Activated naive CD4-positive, alpha-beta T cell treated with anti-CD3 and anti-CD28 coated beads for 36 hours (primary cell): ENCODE measurements around the gene KLHL6. TPM values are rescaled to one million over a fixed set of nuclear protein-coding genes. Genes with fewer than 3 reads are reported as not detected.
"Not testable (repeated sequence)": the region's sequence is repeated elsewhere in the genome, so short reads cannot be mapped to it uniquely, and the experiment has no call there.

Experiments
- CTCF ChIA-PET: fragments of 350-600 bp; sonication (Branson Sonifier 250); formaldehyde crosslinking; loops from one replicate; lab custom pipeline; 2021; ENCODE audit warnings: antibody characterized with exemption; lab: Charles Lee
- DNase-seq: peaks from one replicate; pipeline ENCODE4 v3.0.0-alpha.2; 2020
- H3K27ac Mint-ChIP-seq: one replicate; pipeline ENCODE4 v1.8.0; 2021; ENCODE audit warnings: mild to moderate bottlenecking, mixed read lengths
- H3K27me3 Mint-ChIP-seq: one replicate; pipeline ENCODE4 v1.8.0; 2021; ENCODE audit warnings: low read depth, mixed read lengths
- H3K36me3 Mint-ChIP-seq: one replicate; pipeline ENCODE4 v1.8.0; 2021; ENCODE audit warnings: low read depth, mixed read lengths
- H3K4me1 Mint-ChIP-seq: one replicate; pipeline ENCODE4 v1.8.0; 2021; ENCODE audit warnings: low read depth, mixed read lengths
- H3K4me3 Mint-ChIP-seq: one replicate; pipeline ENCODE4 v1.8.0; 2021; ENCODE audit warnings: mild to moderate bottlenecking, moderate library complexity, mixed read lengths
- H3K9me3 Mint-ChIP-seq: one replicate; pipeline ENCODE4 v1.8.0; 2021; ENCODE audit warnings: mixed read lengths
- intact Hi-C: fragments of 100-400 bp; cut with micrococcal nuclease; formaldehyde crosslinking; loops from one replicate; pipeline ENCODE4 v1.15.1; 2023
- total RNA-seq, 2 experiments: library from RNA; stranded (reverse); gene quantifications; one replicate each; pipeline ENCODE4 v1.2.3, GENCODE V29; 2021

KLHL6 gene
- total RNA-seq, 2 experiments from 2014 or later, result 82.3 to 82.4 TPM

- peaks cover 43% of the 10 kb centered on the region for H3K36me3 Mint-ChIP-seq
- peaks cover 66% of the 10 kb centered on the region for H3K4me1 Mint-ChIP-seq
- intact Hi-C loops, result loop anchor here (2.0 kb wide), 1 partner anchor 14 kb away; no protein-coding TSS in a partner anchor
- DNase-seq, result peak; percentile 81
- CTCF ChIA-PET, result interaction anchor here (0.7 to 1.2 kb wide), 4 partner anchors 9 to 116 kb away, joined by 3 to 7 read pairs (median 5); no protein-coding TSS in a partner anchor
- no peaks in the 10 kb centered on the region for H3K9me3 Mint-ChIP-seq
- H3K27me3 Mint-ChIP-seq, result no peaks in the 10 kb centered on the region
- peak overlapping the region; percentile 19 for H3K4me3 Mint-ChIP-seq
- peak overlapping the region; percentile 64 for H3K27ac Mint-ChIP-seq
Measured at GRCh38 chr3:183513046-183513706, 42.3 kb downstream of the KLHL6 start.

- H3K9me3 Mint-ChIP-seq, H3K27me3 Mint-ChIP-seq, DNase-seq, H3K4me3 Mint-ChIP-seq, CTCF ChIA-PET: not testable (repeated sequence)
- Mint-ChIP-seq H3K27ac (peak overlapping the region; percentile 26), H3K36me3 (peaks cover 47% of the 10 kb centered on the region), H3K4me1 (peaks cover 59% of the 10 kb centered on the region)
- intact Hi-C loops, result loop anchor here (2.0 kb wide), 1 partner anchor 15 kb away; no protein-coding TSS in a partner anchor
Measured at GRCh38 chr3:183511286-183512131, 44.0 kb downstream of the KLHL6 start.

GRCh38 chr3:183508821-183509220 lies 46.7 kb downstream of the KLHL6 start:
- Mint-ChIP-seq H3K27ac (no peak overlapping the region), H3K4me3 (no peak overlapping the region), H3K36me3 (peaks cover 47% of the 10 kb centered on the region), H3K4me1 (peaks cover 47% of the 10 kb centered on the region), H3K9me3 (peaks cover 5% of the 10 kb centered on the region), H3K27me3 (no peaks in the 10 kb centered on the region)
- DNase-seq, result no peak
- intact Hi-C loops, result no loop called here
- CTCF ChIA-PET, result interaction anchor here (0.8 kb wide), 1 partner anchor 9 kb away, joined by 3 read pairs; no protein-coding TSS in a partner anchor

DNA sequence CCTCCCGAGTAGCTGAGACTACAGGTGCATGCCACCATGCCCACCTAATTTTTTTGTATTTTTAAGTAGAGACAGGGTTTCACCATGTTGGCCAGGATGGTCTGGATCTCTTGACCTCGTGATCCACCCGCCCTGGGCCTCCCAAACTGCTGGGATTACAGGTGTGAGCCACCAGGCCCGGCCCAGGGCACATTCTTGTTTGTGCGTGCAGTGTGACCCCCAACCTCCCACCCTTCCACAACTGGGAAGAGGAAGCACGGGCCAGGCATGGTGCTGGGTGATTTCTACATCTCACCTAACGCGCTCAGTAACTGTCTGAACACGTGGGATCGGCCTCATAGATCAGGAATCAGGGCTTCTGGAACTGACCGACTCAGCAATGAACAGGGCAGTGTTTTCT lies 48.0 kb downstream of the KLHL6 start:
- H3K27ac Mint-ChIP-seq, result no peak overlapping the region
- CTCF ChIA-PET, result no interaction called here

GRCh38 chr3:183506674-183507320 lies 48.7 kb downstream of the KLHL6 start:
- peaks cover 50% of the 10 kb centered on the region for H3K36me3 Mint-ChIP-seq
- no peak for DNase-seq

More for the DNA sequence above, 48.0 kb downstream of the KLHL6 start:
- no peaks in the 10 kb centered on the region for H3K27me3 Mint-ChIP-seq
- H3K4me3 Mint-ChIP-seq, result no peak overlapping the region
- peaks cover 50% of the 10 kb centered on the region for H3K36me3 Mint-ChIP-seq
- intact Hi-C loops, result no loop called here
- DNase-seq, result no peak
- H3K9me3 Mint-ChIP-seq, result peaks cover 5% of the 10 kb centered on the region
- peaks cover 39% of the 10 kb centered on the region for H3K4me1 Mint-ChIP-seq

DNA sequence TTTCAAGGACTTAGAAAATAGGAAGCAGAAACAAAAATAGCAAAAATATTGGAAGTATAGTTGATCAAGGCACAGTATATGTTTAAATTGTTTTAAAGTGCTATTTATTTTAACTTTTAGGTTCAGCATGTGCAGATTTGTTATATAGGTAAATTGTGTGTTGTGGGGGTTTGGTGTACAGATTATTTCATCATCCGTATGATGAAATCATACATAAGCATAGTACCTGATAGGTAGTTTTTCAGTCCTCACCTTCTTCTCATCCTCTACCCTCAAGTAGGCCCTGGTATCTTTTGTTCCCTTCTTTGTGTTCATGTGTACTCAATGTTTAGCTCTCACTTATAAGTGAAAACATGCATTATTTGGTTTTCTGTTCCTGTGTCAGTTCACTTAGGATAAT lies 50.9 kb downstream of the KLHL6 start:
- CTCF ChIA-PET, result interaction anchor here (1.1 kb wide), 1 partner anchor 9 kb away, joined by 3 read pairs; no protein-coding TSS in a partner anchor
- Mint-ChIP-seq H3K27ac (no peak overlapping the region), H3K36me3 (peaks cover 61% of the 10 kb centered on the region), H3K9me3 (peaks cover 5% of the 10 kb centered on the region), H3K27me3 (no peaks in the 10 kb centered on the region), H3K4me1 (peaks cover 27% of the 10 kb centered on the region), H3K4me3 (no peak overlapping the region)
- intact Hi-C loops, result no loop called here
- DNase-seq, result no peak

More at GRCh38 chr3:183506674-183507320, 48.7 kb downstream of the KLHL6 start:
- H3K27me3 Mint-ChIP-seq, result no peaks in the 10 kb centered on the region
- CTCF ChIA-PET, result no interaction called here
- peaks cover 5% of the 10 kb centered on the region for H3K9me3 Mint-ChIP-seq
- peak overlapping the region; percentile 82 for H3K27ac Mint-ChIP-seq
- H3K4me3 Mint-ChIP-seq, result no peak overlapping the region
- H3K4me1 Mint-ChIP-seq, result peaks cover 39% of the 10 kb centered on the region
- intact Hi-C loops, result no loop called here

DNA sequence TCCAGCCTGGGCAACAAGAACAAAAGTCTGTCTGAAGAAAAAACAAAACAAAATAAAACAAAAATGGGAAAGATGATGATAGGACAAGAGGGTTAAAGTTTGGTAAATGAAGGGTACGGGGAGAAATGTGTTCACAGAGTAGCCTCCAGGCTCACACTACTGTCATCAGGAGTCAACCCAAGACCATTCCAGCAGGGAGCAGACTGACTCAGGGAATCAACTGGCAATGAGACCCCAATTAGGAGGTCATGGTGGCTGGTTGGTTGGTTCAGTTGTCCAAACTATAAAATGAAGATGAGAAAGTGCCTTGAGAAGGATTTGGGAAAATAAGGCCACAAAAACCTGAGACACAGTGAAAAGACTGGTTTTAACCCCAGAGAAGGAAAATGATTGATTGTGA lies 51.8 kb downstream of the KLHL6 start:
- Mint-ChIP-seq H3K9me3 (peaks cover 5% of the 10 kb centered on the region), H3K27ac (no peak overlapping the region), H3K36me3 (peaks cover 59% of the 10 kb centered on the region), H3K4me3 (no peak overlapping the region), H3K4me1 (peaks cover 22% of the 10 kb centered on the region), H3K27me3 (no peaks in the 10 kb centered on the region)
- DNase-seq, result no peak
- intact Hi-C loops, result no loop called here
- CTCF ChIA-PET, result interaction anchor here (1.1 kb wide), 1 partner anchor 10 kb away, joined by 3 read pairs; no protein-coding TSS in a partner anchor

DNA sequence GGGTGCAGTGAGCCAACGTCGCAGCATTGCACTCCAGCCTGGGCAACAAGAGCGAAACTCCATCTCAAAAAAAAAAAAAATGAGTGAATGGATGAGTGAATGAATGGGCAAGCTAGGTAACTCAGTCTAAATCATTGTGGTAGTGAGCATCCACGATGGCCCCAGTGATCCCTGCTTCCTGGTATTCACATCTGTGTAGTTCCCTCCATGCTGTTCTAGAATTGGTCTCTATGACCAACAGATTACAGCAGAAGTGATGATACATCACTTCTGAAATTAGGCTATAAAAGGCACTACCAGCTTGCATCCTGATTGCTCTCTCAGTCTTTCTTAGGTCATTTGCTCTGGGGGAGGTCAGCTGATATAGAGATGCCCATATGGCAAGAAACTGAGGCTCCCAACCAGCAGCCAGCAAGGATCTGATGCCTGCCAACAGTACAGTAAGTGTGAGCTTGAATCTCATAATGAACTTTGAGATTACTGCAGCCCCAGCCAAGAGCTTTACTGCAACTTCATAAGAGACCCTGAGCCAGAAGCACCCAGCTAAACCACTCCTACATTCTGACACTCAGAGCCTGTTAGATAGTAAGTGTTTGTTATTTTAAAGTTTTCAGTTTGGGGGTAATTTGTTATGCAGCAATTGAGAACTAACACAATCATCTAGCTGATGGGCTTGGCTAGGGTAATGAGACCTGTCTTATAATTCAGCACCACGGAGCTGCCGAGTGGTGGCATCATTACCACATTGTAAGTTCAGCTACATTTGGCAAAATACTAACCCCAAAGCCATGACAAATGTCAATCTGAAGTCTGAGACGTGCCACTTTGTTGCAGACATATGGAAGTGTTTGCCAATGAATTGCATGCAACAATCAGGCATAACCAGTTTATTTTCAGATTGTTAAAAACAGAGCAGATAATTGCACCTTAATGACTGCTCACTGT lies 53.0 kb downstream of the KLHL6 start:
- CTCF ChIA-PET, result interaction anchor here (0.6 to 1.8 kb wide), 3 partner anchors 23 to 684 kb away, joined by 4 to 6 read pairs (median 4); no protein-coding TSS in a partner anchor

GRCh38 chr3:183500981-183501704 lies 54.4 kb downstream of the KLHL6 start:
- no peak overlapping the region for H3K4me3 Mint-ChIP-seq
- no peaks in the 10 kb centered on the region for H3K9me3 Mint-ChIP-seq
- no peak for DNase-seq
- intact Hi-C loops, result no loop called here
- CTCF ChIA-PET, result interaction anchor here (1.8 kb wide), 1 partner anchor 22 kb away, joined by 6 read pairs; no protein-coding TSS in a partner anchor
- peak overlapping the region; percentile 35 for H3K27ac Mint-ChIP-seq
- peaks cover 13% of the 10 kb centered on the region for H3K4me1 Mint-ChIP-seq
- H3K36me3 Mint-ChIP-seq, result peaks cover 52% of the 10 kb centered on the region
- no peaks in the 10 kb centered on the region for H3K27me3 Mint-ChIP-seq

More for the DNA sequence above, 53.0 kb downstream of the KLHL6 start:
- Mint-ChIP-seq H3K27ac (no peak overlapping the region), H3K27me3 (no peaks in the 10 kb centered on the region), H3K9me3 (peaks cover 5% of the 10 kb centered on the region), H3K4me3 (no peak overlapping the region), H3K36me3 (peaks cover 57% of the 10 kb centered on the region), H3K4me1 (peaks cover 20% of the 10 kb centered on the region)
- DNase-seq, result no peak
- intact Hi-C loops, result no loop called here

DNA sequence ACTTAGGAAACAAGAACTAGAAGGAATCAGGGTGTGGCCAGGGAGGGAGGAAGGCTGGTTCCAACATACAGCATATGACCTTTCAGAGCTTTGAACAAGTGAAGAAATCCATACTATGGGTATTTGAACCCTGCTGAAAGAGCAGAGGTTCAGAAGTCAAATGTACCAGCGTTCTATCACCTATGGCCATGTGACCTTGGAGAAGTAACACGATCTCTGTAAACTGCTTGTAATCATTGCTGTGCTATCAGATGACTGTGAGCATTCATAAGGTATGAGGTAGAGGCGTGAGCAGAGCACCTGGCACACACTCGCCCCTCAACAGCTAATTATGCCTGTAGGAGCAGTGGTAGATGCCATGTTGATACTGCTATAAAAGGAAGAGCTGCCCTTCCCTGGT lies 55.2 kb downstream of the KLHL6 start:
- no peak for DNase-seq
- Mint-ChIP-seq H3K4me1 (peaks cover 13% of the 10 kb centered on the region), H3K9me3 (no peaks in the 10 kb centered on the region), H3K27ac (peak overlapping the region; percentile 2), H3K36me3 (peaks cover 47% of the 10 kb centered on the region), H3K27me3 (no peaks in the 10 kb centered on the region), H3K4me3 (no peak overlapping the region)
- intact Hi-C loops, result no loop called here
- CTCF ChIA-PET, result no interaction called here

GRCh38 chr3:183498634-183499033 lies 56.9 kb downstream of the KLHL6 start:
- CTCF ChIA-PET, result no interaction called here

More at GRCh38 chr3:183498634-183499033, 56.9 kb downstream of the KLHL6 start:
- no peaks in the 10 kb centered on the region for H3K9me3 Mint-ChIP-seq
- H3K4me1 Mint-ChIP-seq, result peaks cover 5% of the 10 kb centered on the region
- DNase-seq, result no peak
- H3K27ac Mint-ChIP-seq, result no peak overlapping the region
- H3K36me3 Mint-ChIP-seq, result peaks cover 47% of the 10 kb centered on the region
- no peaks in the 10 kb centered on the region for H3K27me3 Mint-ChIP-seq
- H3K4me3 Mint-ChIP-seq, result no peak overlapping the region
- intact Hi-C loops, result no loop called here
